ENCODE results near the gene CAPN5.

DNA sequence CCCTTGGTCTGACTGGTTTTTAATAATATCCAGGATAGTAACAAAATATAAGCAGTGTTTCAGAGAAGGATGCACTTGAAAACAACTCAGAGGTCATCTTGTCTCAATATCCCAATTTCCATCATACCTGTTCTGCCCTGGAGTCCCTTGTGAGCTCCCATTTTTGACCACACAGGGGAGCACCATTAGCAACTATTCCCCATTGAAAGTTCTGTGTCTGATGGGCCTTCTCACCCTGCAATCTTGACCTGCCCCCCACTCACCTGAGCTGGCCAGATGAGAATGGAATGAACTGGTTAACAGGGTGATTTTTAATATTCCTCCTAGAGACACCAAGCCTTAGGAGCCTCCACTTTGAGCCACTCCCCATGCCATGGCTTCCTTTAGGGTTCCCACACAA, 3.8 kb upstream of the CAPN5 start:
- no peak for TF ChIP-seq EZH2phosphoT487 (IDR thresholded peaks at IDR 0.05; ENCODE audit: low read depth)
- TF ChIP-seq, protein P1, sequence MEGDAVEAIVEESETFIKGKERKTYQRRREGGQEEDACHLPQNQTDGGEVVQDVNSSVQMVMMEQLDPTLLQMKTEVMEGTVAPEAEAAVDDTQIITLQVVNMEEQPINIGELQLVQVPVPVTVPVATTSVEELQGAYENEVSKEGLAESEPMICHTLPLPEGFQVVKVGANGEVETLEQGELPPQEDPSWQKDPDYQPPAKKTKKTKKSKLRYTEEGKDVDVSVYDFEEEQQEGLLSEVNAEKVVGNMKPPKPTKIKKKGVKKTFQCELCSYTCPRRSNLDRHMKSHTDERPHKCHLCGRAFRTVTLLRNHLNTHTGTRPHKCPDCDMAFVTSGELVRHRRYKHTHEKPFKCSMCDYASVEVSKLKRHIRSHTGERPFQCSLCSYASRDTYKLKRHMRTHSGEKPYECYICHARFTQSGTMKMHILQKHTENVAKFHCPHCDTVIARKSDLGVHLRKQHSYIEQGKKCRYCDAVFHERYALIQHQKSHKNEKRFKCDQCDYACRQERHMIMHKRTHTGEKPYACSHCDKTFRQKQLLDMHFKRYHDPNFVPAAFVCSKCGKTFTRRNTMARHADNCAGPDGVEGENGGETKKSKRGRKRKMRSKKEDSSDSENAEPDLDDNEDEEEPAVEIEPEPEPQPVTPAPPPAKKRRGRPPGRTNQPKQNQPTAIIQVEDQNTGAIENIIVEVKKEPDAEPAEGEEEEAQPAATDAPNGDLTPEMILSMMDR (IDR thresholded peaks at IDR 0.05; ENCODE audit: low read depth, low read length), result peak; percentile 37

Data from OCI-LY3 (cell line).